ENCODE data around the gene CALCOCO1.
"Not testable (repeated sequence)": the region's sequence is repeated elsewhere in the genome, so short reads cannot be mapped to it uniquely, and the experiment has no call there.

Gene CALCOCO1

GRCh38 chr12:53696285-53696654 lies 31.0 kb downstream of the CALCOCO1 start:
- DNase-seq = no peak

- peak; percentile 31 to 38 for DNase-seq
These were observed 31.8 kb downstream of the CALCOCO1 start for GRCh38 chr12:53695152-53696145.

GRCh38 chr12:53694756-53695151 lies 32.5 kb downstream of the CALCOCO1 start:
- no peak for DNase-seq

GRCh38 chr12:53688134-53688533 lies 39.1 kb downstream of the CALCOCO1 start:
- DNase-seq = no peak

GRCh38 chr12:53686436-53686835 lies 40.8 kb downstream of the CALCOCO1 start:
- DNase-seq = no peak

GRCh38 chr12:53684654-53685220 lies 42.5 kb downstream of the CALCOCO1 start:
- no peak for DNase-seq

- DNase-seq = no peak
These were observed 43.3 kb downstream of the CALCOCO1 start for GRCh38 chr12:53683983-53684382.

GRCh38 chr12:53683494-53683893 lies 43.8 kb downstream of the CALCOCO1 start:
- DNase-seq = no peak

GRCh38 chr12:53680061-53680460 lies 47.2 kb downstream of the CALCOCO1 start:
- DNase-seq = not testable (repeated sequence)

- no peak for DNase-seq
These were observed 49.5 kb downstream of the CALCOCO1 start for GRCh38 chr12:53677800-53678148.

GRCh38 chr12:53677016-53677799 lies 50.0 kb downstream of the CALCOCO1 start:
- DNase-seq = no peak

- DNase-seq = no peak
These were observed 50.6 kb downstream of the CALCOCO1 start for GRCh38 chr12:53676656-53677015.

- DNase-seq = peak; percentile 95 to 96
These were observed 51.3 kb downstream of the CALCOCO1 start, which contains the start of gene ATP5MC2 for GRCh38 chr12:53675701-53676607. Gene ATP5MC2, minus strand, starts transcription at chr12:53676083. Its CDS starts 3,469 bp downstream, at chr12:53672614.

GRCh38 chr12:53674977-53675700 lies 52.1 kb downstream of the CALCOCO1 start:
- DNase-seq = no peak

- DNase-seq = no peak
These were observed 56.3 kb downstream of the CALCOCO1 start for GRCh38 chr12:53670971-53671370.

GRCh38 chr12:53670308-53670707 lies 56.9 kb downstream of the CALCOCO1 start:
- no peak for DNase-seq

GRCh38 chr12:53667080-53667479 lies 60.2 kb downstream of the CALCOCO1 start:
- DNase-seq = no peak

GRCh38 chr12:53664936-53665335 lies 62.3 kb downstream of the CALCOCO1 start:
- no peak for DNase-seq

- no peak for DNase-seq
These were observed 63.1 kb downstream of the CALCOCO1 start for GRCh38 chr12:53664191-53664590.

- no peak for DNase-seq
These were observed 67.2 kb downstream of the CALCOCO1 start for GRCh38 chr12:53660041-53660440.

GRCh38 chr12:53659571-53659981 lies 67.7 kb downstream of the CALCOCO1 start:
- no peak for DNase-seq

All from stimulated activated CD4-positive, alpha-beta T cell treated with anti-CD3 and anti-CD28 coated beads, Interleukin-2, amount 100 ng/mL, for 48 hours (primary cell).